Inflammatory macrophage treated with lipopolysaccharide for 1 hour (primary cell): ENCODE results near the gene AP3B1.

Experiments
- DNase-seq, 2 donors: peaks; one replicate each; pipeline ENCODE4 v3.0.0-alpha.2; 2020 to 2022

The AP3B1 gene

GRCh38 chr5:78294248-78295034, at the start of gene AP3B1:
Gene AP3B1 (minus strand): TSS chr5:78294698. CDS start chr5:78294579, 119 bp downstream.
- peak; percentile 99 for DNase-seq

- DNase-seq: no peak
Measured at GRCh38 chr5:78341440-78341839, 46.9 kb upstream of the AP3B1 start.

- peak; percentile 50 to 67 for DNase-seq
Measured at GRCh38 chr5:78339617-78340436, 45.3 kb upstream of the AP3B1 start.

- DNase-seq: no peak
Measured at GRCh38 chr5:78336698-78337097, 42.2 kb upstream of the AP3B1 start.

GRCh38 chr5:78335976-78336375, 41.5 kb upstream of the AP3B1 start:
- no peak for DNase-seq

GRCh38 chr5:78334811-78335210, 40.3 kb upstream of the AP3B1 start:
- no peak for DNase-seq

GRCh38 chr5:78331523-78332080, 37.1 kb upstream of the AP3B1 start:
- no peak for DNase-seq

GRCh38 chr5:78328585-78329173, 34.2 kb upstream of the AP3B1 start:
- DNase-seq: peak; percentile 29 to 77

GRCh38 chr5:78327761-78328510, 33.4 kb upstream of the AP3B1 start:
- no peak for DNase-seq

- no peak for DNase-seq
Measured at GRCh38 chr5:78326930-78327329, 32.4 kb upstream of the AP3B1 start.

- DNase-seq: no peak
Measured at GRCh38 chr5:78323241-78323640, 28.7 kb upstream of the AP3B1 start.

GRCh38 chr5:78320401-78320800, 25.9 kb upstream of the AP3B1 start:
- DNase-seq: peak; percentile 21 to 58

- DNase-seq: no peak
Measured at GRCh38 chr5:78318337-78318736, 23.8 kb upstream of the AP3B1 start.

GRCh38 chr5:78317515-78317914, 23.0 kb upstream of the AP3B1 start:
- DNase-seq: no peak

GRCh38 chr5:78308703-78309102, 14.2 kb upstream of the AP3B1 start:
- no peak for DNase-seq

GRCh38 chr5:78300464-78301045, 6.1 kb upstream of the AP3B1 start:
- DNase-seq: peak in 1 of 2 donors; percentile 49

GRCh38 chr5:78295035-78295961, 800 bp upstream of the AP3B1 start:
- DNase-seq: no peak

- DNase-seq: peak in 1 of 2 donors; percentile 21
Measured at GRCh38 chr5:78293851-78294247, 649 bp downstream of the AP3B1 start.

- DNase-seq: no peak
Measured at GRCh38 chr5:78291687-78292086, 2.8 kb downstream of the AP3B1 start.

- peak; percentile 76 to 81 for DNase-seq
Measured at GRCh38 chr5:78289911-78290310, 4.6 kb downstream of the AP3B1 start.

GRCh38 chr5:78288246-78288645, 6.3 kb downstream of the AP3B1 start:
- no peak for DNase-seq
